ENCODE data around the gene PWWP2B. TPM values are rescaled to one million over a fixed set of nuclear protein-coding genes. Genes with fewer than 3 reads are reported as not detected.
A peak's percentile ranks its signal among the peaks of the same experiment; 100 is the strongest.

PWWP2B gene
- polyA plus RNA-seq, 1 experiment: 1.1 TPM

- Histone ChIP-seq H3K9me3 (ENCODE audit: control insufficient read depth, insufficient read depth, low read length) (no peaks in the 10 kb centered on the region; the same call in 1 of the 2 replicates), H3K27me3 (ENCODE audit: control insufficient read depth, insufficient read depth, low read length) (peaks cover 26% of the 10 kb centered on the region), H3K4me3 (ENCODE audit: low read depth, low read length) (no peak overlapping the region), H3K27ac (ENCODE audit: low read depth, low read length) (no peak overlapping the region)
- TF ChIP-seq, protein P1, sequence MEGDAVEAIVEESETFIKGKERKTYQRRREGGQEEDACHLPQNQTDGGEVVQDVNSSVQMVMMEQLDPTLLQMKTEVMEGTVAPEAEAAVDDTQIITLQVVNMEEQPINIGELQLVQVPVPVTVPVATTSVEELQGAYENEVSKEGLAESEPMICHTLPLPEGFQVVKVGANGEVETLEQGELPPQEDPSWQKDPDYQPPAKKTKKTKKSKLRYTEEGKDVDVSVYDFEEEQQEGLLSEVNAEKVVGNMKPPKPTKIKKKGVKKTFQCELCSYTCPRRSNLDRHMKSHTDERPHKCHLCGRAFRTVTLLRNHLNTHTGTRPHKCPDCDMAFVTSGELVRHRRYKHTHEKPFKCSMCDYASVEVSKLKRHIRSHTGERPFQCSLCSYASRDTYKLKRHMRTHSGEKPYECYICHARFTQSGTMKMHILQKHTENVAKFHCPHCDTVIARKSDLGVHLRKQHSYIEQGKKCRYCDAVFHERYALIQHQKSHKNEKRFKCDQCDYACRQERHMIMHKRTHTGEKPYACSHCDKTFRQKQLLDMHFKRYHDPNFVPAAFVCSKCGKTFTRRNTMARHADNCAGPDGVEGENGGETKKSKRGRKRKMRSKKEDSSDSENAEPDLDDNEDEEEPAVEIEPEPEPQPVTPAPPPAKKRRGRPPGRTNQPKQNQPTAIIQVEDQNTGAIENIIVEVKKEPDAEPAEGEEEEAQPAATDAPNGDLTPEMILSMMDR (IDR thresholded peaks at IDR 0.05; ENCODE audit: low read depth, low read length): no peak
- ChIA-PET CTCF (no interaction called here), POLR2A (interaction anchor here (0.7 kb wide), 1 partner anchor 469 kb away, joined by 5 read pairs; no protein-coding TSS in a partner anchor)
- no peak for DNase-seq (ENCODE audit: low read depth, low spot score)
Observed at GRCh38 chr10:132455986-132456847, 59.2 kb downstream of the PWWP2B start.

- Histone ChIP-seq H3K27ac (ENCODE audit: low read depth, low read length) (no peak overlapping the region), H3K4me3 (ENCODE audit: low read depth, low read length) (no peak overlapping the region), H3K9me3 (ENCODE audit: control insufficient read depth, insufficient read depth, low read length) (no peaks in the 10 kb centered on the region; the same call in 1 of the 2 replicates), H3K27me3 (ENCODE audit: control insufficient read depth, insufficient read depth, low read length) (peaks cover 26% of the 10 kb centered on the region)
- no peak for DNase-seq (ENCODE audit: low read depth, low spot score)
- ChIA-PET CTCF (no interaction called here), POLR2A (no interaction called here)
- TF ChIP-seq, protein P1 (IDR thresholded peaks at IDR 0.05; ENCODE audit: low read depth, low read length): no peak
Observed at GRCh38 chr10:132456881-132457280, 59.9 kb downstream of the PWWP2B start.

GRCh38 chr10:132457328-132458070 is 60.5 kb downstream of the PWWP2B start:
- DNase-seq (ENCODE audit: low read depth, low spot score): no peak
- H3K27me3 ChIP-seq (ENCODE audit: control insufficient read depth, insufficient read depth, low read length): peaks cover 26% of the 10 kb centered on the region
- TF ChIP-seq, protein P1 (IDR thresholded peaks at IDR 0.05; ENCODE audit: low read depth, low read length): peak; percentile 23; the same call in 1 of the 2 replicates
- H3K4me3 ChIP-seq (ENCODE audit: low read depth, low read length): no peak overlapping the region
- no peaks in the 10 kb centered on the region; the same call in 1 of the 2 replicates for H3K9me3 ChIP-seq (ENCODE audit: control insufficient read depth, insufficient read depth, low read length)
- POLR2A ChIA-PET: no interaction called here
- CTCF ChIA-PET: interaction anchor here (1.6 to 4.6 kb wide), 5 partner anchors 22 to 183 kb away, joined by 4 to 29 read pairs (median 19); no protein-coding TSS in a partner anchor
- no peak overlapping the region for H3K27ac ChIP-seq (ENCODE audit: low read depth, low read length)

GRCh38 chr10:132458071-132458585 is 61.1 kb downstream of the PWWP2B start:
- CTCF ChIA-PET: interaction anchor here (1.6 to 4.6 kb wide), 6 partner anchors 22 to 182 kb away, joined by 4 to 29 read pairs (median 14); no protein-coding TSS in a partner anchor
- Histone ChIP-seq H3K27ac (ENCODE audit: low read depth, low read length) (no peak overlapping the region), H3K4me3 (ENCODE audit: low read depth, low read length) (no peak overlapping the region), H3K9me3 (ENCODE audit: control insufficient read depth, insufficient read depth, low read length) (no peaks in the 10 kb centered on the region; the same call in 1 of the 2 replicates), H3K27me3 (ENCODE audit: control insufficient read depth, insufficient read depth, low read length) (peaks cover 26% of the 10 kb centered on the region)
- TF ChIP-seq, protein P1 (IDR thresholded peaks at IDR 0.05; ENCODE audit: low read depth, low read length): no peak
- POLR2A ChIA-PET: no interaction called here
- no peak for DNase-seq (ENCODE audit: low read depth, low spot score)
